Spleen (tissue), 7 donors: ENCODE measurements around the gene PIR.

Experiments
- POLR2A ChIP-seq, 3 donors: fragments of 450-650 bp; IDR thresholded peaks; one replicate each; pipeline ENCODE4 v1.5.1; 2017; ENCODE audit warnings: antibody characterized with exemption in 3 of 3, mild to moderate bottlenecking in 1 of 3
- POLR2AphosphoS5 ChIP-seq, 3 donors: sonication (generic); formaldehyde crosslinking; IDR thresholded peaks; one replicate each; pipeline ENCODE4 v1.5.1; 2017; ENCODE audit warnings: antibody characterized with exemption in 3 of 3
- TF ChIP-seq, protein P1 (sequence below), 11 experiments: fragments of 200-600 bp in 7 of 11; fragments of 450-650 bp in 4 of 11; sonication (generic) in 4 of 11; IDR thresholded peaks in 8 of 11; conservative IDR thresholded peaks in 3 of 11; 1 replicate in 7 of 11; 2 replicates in 4 of 11; pipeline versions ENCODE4 v1.4.0 to v1.8.0; 2016 to 2021; ENCODE audit warnings: antibody characterized with exemption in 11 of 11, inconsistent platforms in 4 of 11, mild to moderate bottlenecking in 1 of 11
- donor health status: DM: no; HTN: no; CAD: no; lungs with moderate emphysema.
- donor health status: DM: no; HTN: no; CAD: no.
- donor health status: DM: no; HTN: no; CAD: no.

DNA sequence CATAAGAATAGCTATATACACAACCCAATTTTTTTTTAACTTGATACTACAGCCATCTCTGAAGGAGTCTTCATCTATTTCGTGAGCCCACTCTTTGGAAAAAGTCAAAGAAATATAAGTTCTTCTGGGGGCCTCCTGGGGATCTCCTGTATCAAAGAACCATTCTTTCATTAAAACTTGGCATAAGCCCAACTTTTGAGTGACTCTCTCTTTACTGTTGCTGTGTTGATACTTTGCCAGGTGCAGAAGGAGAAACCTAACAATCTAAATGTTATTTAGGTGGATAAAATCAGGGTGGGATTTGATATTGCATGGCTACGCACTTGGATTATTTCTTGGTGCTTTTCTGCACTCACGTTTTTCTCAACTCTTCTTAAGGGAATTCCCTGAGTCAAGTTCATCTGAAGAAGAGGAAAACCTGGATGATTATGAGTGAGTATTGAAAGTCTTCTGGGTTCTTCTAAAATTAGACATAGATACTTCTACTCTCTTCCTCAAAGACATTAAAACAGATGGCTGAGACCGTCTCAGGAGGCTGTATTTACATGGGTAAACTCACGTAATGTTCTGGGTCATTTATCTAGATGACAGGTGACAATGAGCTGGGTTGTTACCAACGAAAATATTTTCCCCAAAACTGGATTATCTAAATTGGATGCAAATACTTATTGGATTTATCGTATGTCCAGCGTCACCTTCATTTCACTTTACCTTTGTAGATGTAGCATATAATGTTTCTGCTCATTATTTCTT, 32.7 kb upstream of the PIR start:
- TF ChIP-seq, protein P1, sequence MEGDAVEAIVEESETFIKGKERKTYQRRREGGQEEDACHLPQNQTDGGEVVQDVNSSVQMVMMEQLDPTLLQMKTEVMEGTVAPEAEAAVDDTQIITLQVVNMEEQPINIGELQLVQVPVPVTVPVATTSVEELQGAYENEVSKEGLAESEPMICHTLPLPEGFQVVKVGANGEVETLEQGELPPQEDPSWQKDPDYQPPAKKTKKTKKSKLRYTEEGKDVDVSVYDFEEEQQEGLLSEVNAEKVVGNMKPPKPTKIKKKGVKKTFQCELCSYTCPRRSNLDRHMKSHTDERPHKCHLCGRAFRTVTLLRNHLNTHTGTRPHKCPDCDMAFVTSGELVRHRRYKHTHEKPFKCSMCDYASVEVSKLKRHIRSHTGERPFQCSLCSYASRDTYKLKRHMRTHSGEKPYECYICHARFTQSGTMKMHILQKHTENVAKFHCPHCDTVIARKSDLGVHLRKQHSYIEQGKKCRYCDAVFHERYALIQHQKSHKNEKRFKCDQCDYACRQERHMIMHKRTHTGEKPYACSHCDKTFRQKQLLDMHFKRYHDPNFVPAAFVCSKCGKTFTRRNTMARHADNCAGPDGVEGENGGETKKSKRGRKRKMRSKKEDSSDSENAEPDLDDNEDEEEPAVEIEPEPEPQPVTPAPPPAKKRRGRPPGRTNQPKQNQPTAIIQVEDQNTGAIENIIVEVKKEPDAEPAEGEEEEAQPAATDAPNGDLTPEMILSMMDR (IDR thresholded peaks at IDR 0.05 in 8 of 11, conservative IDR thresholded peaks at IDR 0.05 in 3 of 11), result no peak
- TF ChIP-seq POLR2A (IDR thresholded peaks at IDR 0.05) (no peak), POLR2AphosphoS5 (IDR thresholded peaks at IDR 0.05) (no peak)
